ENCODE data around the gene ARHGAP18. TPM values are rescaled to one million over a fixed set of nuclear protein-coding genes. Genes with fewer than 3 reads are reported as not detected.

ARHGAP18 gene
- total and polyA plus RNA-seq, 2 donors, result 4.9 to 39.5 TPM

GRCh38 chr6:129558248-129558647, 151.7 kb downstream of the ARHGAP18 start:
- no peaks in the 10 kb centered on the region for H3K36me3 ChIP-seq (ENCODE audit: insufficient read depth)
- H3K4me3 ChIP-seq (ENCODE audit: low read depth, low read length), result no peak overlapping the region
- H3K4me1 ChIP-seq (ENCODE audit: insufficient read depth), result no peaks in the 10 kb centered on the region
- no peak for DNase-seq (ENCODE audit: extremely low spot score)
- no peak overlapping the region for H3K27ac ChIP-seq (ENCODE audit: low read depth)
- WGBS, result 79% methylated on average over 1 of the region's 1 CpG

GRCh38 chr6:129555206-129555832, 154.7 kb downstream of the ARHGAP18 start:
- no peaks in the 10 kb centered on the region for H3K4me1 ChIP-seq (ENCODE audit: insufficient read depth)
- no peaks in the 10 kb centered on the region for H3K36me3 ChIP-seq (ENCODE audit: insufficient read depth)
- H3K27ac ChIP-seq (ENCODE audit: low read depth), result no peak overlapping the region
- no peak overlapping the region for H3K4me3 ChIP-seq (ENCODE audit: low read depth, low read length)
- 67% methylated on average over 5 of the region's 5 CpGs for WGBS
- DNase-seq (ENCODE audit: extremely low spot score), result no peak

GRCh38 chr6:129552413-129552812, 157.6 kb downstream of the ARHGAP18 start:
- 90% methylated on average over 2 of the region's 2 CpGs for WGBS
- DNase-seq (ENCODE audit: extremely low spot score), result no peak
- H3K36me3 ChIP-seq (ENCODE audit: insufficient read depth), result no peaks in the 10 kb centered on the region
- no peak overlapping the region for H3K27ac ChIP-seq (ENCODE audit: low read depth)
- H3K4me3 ChIP-seq (ENCODE audit: low read depth, low read length), result no peak overlapping the region
- H3K4me1 ChIP-seq (ENCODE audit: insufficient read depth), result no peaks in the 10 kb centered on the region

- WGBS, result 96% methylated on average over 1 of the region's 1 CpG
Measured at GRCh38 chr6:129551486-129551885, 158.5 kb downstream of the ARHGAP18 start.

GRCh38 chr6:129546702-129547101, 163.3 kb downstream of the ARHGAP18 start:
- no peaks in the 10 kb centered on the region for H3K36me3 ChIP-seq (ENCODE audit: insufficient read depth)
- no peak overlapping the region for H3K4me3 ChIP-seq (ENCODE audit: low read depth, low read length)
- DNase-seq (ENCODE audit: extremely low spot score), result no peak
- no peak overlapping the region for H3K27ac ChIP-seq (ENCODE audit: low read depth)
- WGBS, result 79% methylated on average over 4 of the region's 4 CpGs
- no peaks in the 10 kb centered on the region for H3K4me1 ChIP-seq (ENCODE audit: insufficient read depth)

More at GRCh38 chr6:129551486-129551885, 158.5 kb downstream of the ARHGAP18 start:
- Histone ChIP-seq H3K4me1 (ENCODE audit: insufficient read depth) (no peaks in the 10 kb centered on the region), H3K4me3 (ENCODE audit: low read depth, low read length) (no peak overlapping the region), H3K27ac (ENCODE audit: low read depth) (no peak overlapping the region), H3K36me3 (ENCODE audit: insufficient read depth) (no peaks in the 10 kb centered on the region)
- DNase-seq (ENCODE audit: extremely low spot score), result no peak

GRCh38 chr6:129544892-129545612, 164.9 kb downstream of the ARHGAP18 start:
- WGBS, result 94% methylated on average over 8 of the region's 8 CpGs
- Histone ChIP-seq H3K4me3 (ENCODE audit: low read depth, low read length) (no peak overlapping the region), H3K27ac (ENCODE audit: low read depth) (no peak overlapping the region), H3K4me1 (ENCODE audit: insufficient read depth) (no peaks in the 10 kb centered on the region), H3K36me3 (ENCODE audit: insufficient read depth) (no peaks in the 10 kb centered on the region)
- DNase-seq (ENCODE audit: extremely low spot score), result no peak

- Histone ChIP-seq H3K4me1 (ENCODE audit: insufficient read depth) (no peaks in the 10 kb centered on the region), H3K36me3 (ENCODE audit: insufficient read depth) (no peaks in the 10 kb centered on the region), H3K4me3 (ENCODE audit: low read depth, low read length) (no peak overlapping the region), H3K27ac (ENCODE audit: low read depth) (no peak overlapping the region)
- DNase-seq (ENCODE audit: extremely low spot score), result no peak
- WGBS, result 89% methylated on average over 2 of the region's 2 CpGs
Measured at GRCh38 chr6:129543981-129544380, 166.0 kb downstream of the ARHGAP18 start.

- no peak overlapping the region for H3K4me3 ChIP-seq (ENCODE audit: low read depth, low read length)
- H3K36me3 ChIP-seq (ENCODE audit: insufficient read depth), result no peaks in the 10 kb centered on the region
- no peaks in the 10 kb centered on the region for H3K4me1 ChIP-seq (ENCODE audit: insufficient read depth)
- no peak for DNase-seq (ENCODE audit: extremely low spot score)
- no peak overlapping the region for H3K27ac ChIP-seq (ENCODE audit: low read depth)
- WGBS, result 65% methylated on average over 2 of the region's 2 CpGs
Measured at GRCh38 chr6:129542705-129543104, 167.3 kb downstream of the ARHGAP18 start.

- H3K36me3 ChIP-seq (ENCODE audit: insufficient read depth), result no peaks in the 10 kb centered on the region
- H3K4me3 ChIP-seq (ENCODE audit: low read depth, low read length), result no peak overlapping the region
- no peaks in the 10 kb centered on the region for H3K4me1 ChIP-seq (ENCODE audit: insufficient read depth)
- H3K27ac ChIP-seq (ENCODE audit: low read depth), result no peak overlapping the region
- 79% methylated on average over 2 of the region's 2 CpGs for WGBS
- no peak for DNase-seq (ENCODE audit: extremely low spot score)
Measured at GRCh38 chr6:129539032-129539431, 170.9 kb downstream of the ARHGAP18 start.

- H3K4me3 ChIP-seq (ENCODE audit: low read depth, low read length), result no peak overlapping the region
Measured at GRCh38 chr6:129536271-129536670, 173.7 kb downstream of the ARHGAP18 start.

GRCh38 chr6:129534926-129535325, 175.1 kb downstream of the ARHGAP18 start:
- Histone ChIP-seq H3K4me3 (ENCODE audit: low read depth, low read length) (no peak overlapping the region), H3K4me1 (ENCODE audit: insufficient read depth) (no peaks in the 10 kb centered on the region), H3K27ac (ENCODE audit: low read depth) (no peak overlapping the region), H3K36me3 (ENCODE audit: insufficient read depth) (no peaks in the 10 kb centered on the region)
- no peak for DNase-seq (ENCODE audit: extremely low spot score)

More at GRCh38 chr6:129536271-129536670, 173.7 kb downstream of the ARHGAP18 start:
- H3K4me1 ChIP-seq (ENCODE audit: insufficient read depth), result no peaks in the 10 kb centered on the region
- no peak for DNase-seq (ENCODE audit: extremely low spot score)
- H3K36me3 ChIP-seq (ENCODE audit: insufficient read depth), result no peaks in the 10 kb centered on the region
- H3K27ac ChIP-seq (ENCODE audit: low read depth), result no peak overlapping the region

Other genes with a start within 250 kb of the ARHGAP18 start
- not detected for gene TMEM244, start 151.1 kb upstream of the ARHGAP18 start, total RNA-seq
- not detected for gene TMEM244, start 151.1 kb upstream of the ARHGAP18 start, polyA plus RNA-seq